Astrocyte of the cerebellum (primary cell): ENCODE measurements around the gene CGB8.

Experiments used
- DNase-seq: peaks from one replicate; pipeline ENCODE4 v3.0.0-alpha.2; 2011; ENCODE audit warnings: low read depth
- H3K4me3 ChIP-seq: 2 replicates; pipeline ENCODE4 v1.5.1; 2011; ENCODE audit warnings: mild to moderate bottlenecking, low read depth, low read length, moderate library complexity
- in situ Hi-C: cut with HindIII; loops from 2 replicates; pipeline ENCODE4 v1.10.0; 2017; ENCODE audit warnings: low sequenced_read_pairs
- TF ChIP-seq, protein P1 (sequence below): IDR thresholded peaks from 2 replicates; pipeline ENCODE4 v1.5.1; 2012; ENCODE audit warnings: low read length, low read depth, moderate library complexity, mild to moderate bottlenecking; ENCODE audit errors: missing control alignments

CGB8 gene

DNA sequence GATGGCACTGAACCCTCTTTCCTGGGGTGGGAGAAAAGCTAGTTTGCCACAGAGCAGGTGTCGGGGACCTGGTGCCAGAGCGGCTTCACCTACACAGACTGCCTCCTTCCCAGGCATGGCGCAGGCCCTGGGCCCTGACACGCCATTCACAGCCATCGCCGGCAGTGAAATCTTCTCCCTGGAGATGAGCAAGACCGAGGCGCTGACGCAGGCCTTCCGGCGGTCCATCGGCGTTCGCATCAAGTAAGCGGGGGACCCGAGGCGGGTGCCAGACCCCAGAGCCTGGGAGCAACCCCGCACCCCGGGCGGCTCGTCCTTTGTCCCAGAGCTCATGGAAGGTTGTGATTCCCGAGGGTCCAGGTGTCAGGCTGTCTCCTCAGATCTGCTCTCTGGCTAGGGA is 42.0 kb downstream of the CGB8 start:
- TF ChIP-seq, protein P1, sequence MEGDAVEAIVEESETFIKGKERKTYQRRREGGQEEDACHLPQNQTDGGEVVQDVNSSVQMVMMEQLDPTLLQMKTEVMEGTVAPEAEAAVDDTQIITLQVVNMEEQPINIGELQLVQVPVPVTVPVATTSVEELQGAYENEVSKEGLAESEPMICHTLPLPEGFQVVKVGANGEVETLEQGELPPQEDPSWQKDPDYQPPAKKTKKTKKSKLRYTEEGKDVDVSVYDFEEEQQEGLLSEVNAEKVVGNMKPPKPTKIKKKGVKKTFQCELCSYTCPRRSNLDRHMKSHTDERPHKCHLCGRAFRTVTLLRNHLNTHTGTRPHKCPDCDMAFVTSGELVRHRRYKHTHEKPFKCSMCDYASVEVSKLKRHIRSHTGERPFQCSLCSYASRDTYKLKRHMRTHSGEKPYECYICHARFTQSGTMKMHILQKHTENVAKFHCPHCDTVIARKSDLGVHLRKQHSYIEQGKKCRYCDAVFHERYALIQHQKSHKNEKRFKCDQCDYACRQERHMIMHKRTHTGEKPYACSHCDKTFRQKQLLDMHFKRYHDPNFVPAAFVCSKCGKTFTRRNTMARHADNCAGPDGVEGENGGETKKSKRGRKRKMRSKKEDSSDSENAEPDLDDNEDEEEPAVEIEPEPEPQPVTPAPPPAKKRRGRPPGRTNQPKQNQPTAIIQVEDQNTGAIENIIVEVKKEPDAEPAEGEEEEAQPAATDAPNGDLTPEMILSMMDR: no peak
- no peak for DNase-seq
- H3K4me3 ChIP-seq: no peak overlapping the region
- in situ Hi-C loops: no loop called here

DNA sequence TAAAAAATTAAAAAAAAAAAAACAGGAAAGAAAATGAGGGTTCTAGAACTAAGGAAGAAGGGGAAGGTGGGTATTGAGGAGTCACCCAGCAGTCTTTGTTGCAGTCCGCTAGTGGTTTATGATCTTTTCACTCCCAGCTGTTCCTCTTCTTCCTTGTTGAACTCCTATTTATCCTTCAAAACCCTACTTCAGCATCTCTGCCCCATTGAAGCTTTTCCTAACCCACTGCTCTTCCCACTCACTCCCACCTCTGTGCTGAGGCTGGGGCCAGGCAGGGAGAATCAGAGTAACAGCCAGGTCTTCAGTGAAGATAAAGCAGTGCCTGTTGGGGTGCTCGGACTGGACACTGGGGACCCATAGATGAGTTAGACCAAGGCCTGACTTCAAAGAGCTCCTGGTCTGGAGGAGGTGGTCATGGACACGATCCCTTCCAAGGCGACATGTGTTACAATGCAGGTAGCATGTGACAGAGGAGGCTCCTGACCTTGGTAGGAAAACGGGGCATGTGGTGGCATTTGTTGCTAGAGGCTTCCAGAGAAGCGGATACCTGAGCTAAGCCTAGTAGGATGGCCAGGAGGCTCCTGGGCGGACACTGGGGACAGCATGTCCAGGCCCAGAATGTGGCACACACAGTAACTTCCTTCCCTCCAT is 43.8 kb downstream of the CGB8 start:
- TF ChIP-seq, protein P1: no peak
- no peak for DNase-seq
- in situ Hi-C loops: no loop called here
- H3K4me3 ChIP-seq: no peak overlapping the region

DNA sequence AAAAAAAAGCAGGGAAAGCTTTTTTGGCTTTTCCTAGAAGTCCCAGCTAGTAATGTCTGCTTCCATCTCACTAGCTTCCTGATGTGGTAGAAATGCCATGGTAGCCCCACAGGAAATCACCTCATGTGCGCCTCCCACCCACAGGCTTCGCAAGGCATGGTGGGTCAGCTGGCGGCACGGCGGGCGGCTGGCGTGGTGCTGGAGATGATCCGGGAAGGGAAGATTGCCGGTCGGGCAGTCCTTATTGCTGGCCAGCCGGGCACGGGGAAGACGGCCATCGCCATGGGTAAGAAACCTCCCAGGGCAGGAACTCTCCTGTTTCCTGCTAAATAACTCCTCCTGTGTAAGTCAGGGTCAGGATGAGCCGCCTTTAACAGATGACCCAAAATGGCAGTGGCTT is 44.8 kb downstream of the CGB8 start:
- H3K4me3 ChIP-seq: no peak overlapping the region
- TF ChIP-seq, protein P1: no peak
- in situ Hi-C loops: no loop called here

DNA sequence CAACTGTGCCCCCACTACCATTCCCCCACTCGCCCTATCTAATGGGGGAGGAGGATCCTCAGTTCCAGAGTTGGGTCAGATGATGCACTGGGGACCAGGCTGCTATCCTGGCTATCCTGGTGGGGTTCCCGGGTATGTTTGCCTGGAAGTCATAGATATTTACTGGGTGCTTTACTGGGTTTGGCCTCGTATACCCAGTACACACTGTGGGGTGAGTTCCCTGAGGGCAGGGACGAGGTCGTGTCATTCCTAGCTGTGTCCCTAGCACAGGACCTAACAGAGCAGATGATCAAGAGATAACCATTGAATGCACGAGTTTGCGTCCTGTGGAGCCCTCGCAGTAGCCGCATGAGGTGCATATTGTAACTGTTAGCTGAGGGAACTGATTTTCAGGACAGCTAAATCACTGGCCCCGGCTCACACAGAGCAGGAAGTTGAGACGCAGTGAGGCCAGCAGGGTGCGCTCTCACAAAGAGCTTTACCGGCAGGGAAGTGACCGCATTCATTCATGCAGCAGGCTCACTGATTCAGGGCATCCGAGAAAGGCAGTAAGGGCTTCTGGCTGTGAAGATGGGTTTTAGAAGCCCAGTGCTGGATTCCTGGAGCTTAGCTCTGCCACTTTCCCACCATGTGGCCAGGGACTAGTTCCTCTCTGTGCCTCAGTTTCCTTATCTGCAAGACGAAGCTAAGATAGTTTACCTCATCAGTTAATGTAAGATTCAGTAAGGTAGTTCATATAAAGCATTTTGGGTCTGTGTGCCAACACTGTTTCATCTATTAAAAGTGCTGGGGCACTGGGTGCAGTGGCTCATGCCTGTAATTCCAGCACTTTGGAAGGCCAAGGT is 49.2 kb downstream of the CGB8 start:
- DNase-seq: peak; percentile 66
- in situ Hi-C loops: no loop called here
- TF ChIP-seq, protein P1: peak; percentile 93
- no peak overlapping the region for H3K4me3 ChIP-seq

More for the DNA sequence above, 44.8 kb downstream of the CGB8 start:
- no peak for DNase-seq

DNA sequence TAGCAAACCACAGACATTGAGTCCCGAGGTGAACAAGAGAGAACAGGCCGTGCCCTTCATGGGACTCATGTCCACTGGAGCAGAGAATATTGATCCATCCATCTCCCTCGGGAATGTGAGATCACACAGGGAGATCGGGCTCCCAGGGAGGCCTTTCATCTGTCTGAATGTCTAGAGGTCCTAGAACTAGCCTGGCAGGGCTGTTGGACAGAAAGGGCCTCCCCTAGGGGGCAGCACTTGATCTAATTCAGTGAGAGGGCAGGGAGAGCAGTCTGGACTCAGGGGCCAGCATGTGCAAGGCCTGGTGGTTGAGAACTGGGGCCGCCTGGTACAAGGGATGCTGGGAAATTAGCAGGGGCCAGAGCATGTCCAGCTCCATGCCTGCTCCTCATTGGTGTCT is 50.9 kb downstream of the CGB8 start:
- in situ Hi-C loops: no loop called here
- TF ChIP-seq, protein P1: peak; percentile 65
- no peak overlapping the region for H3K4me3 ChIP-seq
- no peak for DNase-seq
